ENCODE measurements around the gene KLHL7. TPM values are rescaled to one million over a fixed set of nuclear protein-coding genes. Genes with fewer than 3 reads are reported as not detected.

Gene KLHL7
- total RNA-seq, 1 experiment from 2014 or later = 35.8 TPM

DNA sequence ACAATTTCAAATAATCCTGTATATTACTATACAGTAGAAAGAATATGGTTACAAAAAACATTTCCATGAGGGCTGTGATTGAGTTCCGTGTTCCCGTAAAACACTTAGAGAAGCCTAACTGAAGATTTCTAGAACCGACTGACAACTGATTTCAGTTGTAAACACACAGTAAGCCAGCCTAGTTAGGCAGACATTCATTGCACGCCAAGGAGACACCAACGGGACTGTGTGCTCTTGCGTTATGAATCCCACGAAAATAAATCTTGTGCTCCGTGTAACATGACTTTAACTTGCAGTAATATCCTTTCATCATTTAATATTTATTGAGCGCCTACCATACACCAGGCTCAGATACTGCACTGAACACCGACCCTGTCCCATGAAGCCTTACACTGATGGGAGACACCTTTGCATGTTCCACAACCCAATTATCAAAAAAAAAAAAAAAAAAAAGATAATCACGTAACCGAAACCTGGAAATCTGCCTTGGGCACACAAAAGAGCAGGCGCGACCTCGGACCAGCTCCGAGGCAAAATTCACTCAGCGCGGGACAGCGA lies 420 bp upstream of the KLHL7 start:
- no peak for DNase-seq
- Histone ChIP-seq H3K4me3 (ENCODE audit: low read depth, low read length) (peak overlapping the region; percentile 98), H3K36me3 (ENCODE audit: control insufficient read depth, insufficient read depth, low read length) (no peaks in the 10 kb centered on the region), H3K9me3 (no peaks in the 10 kb centered on the region), H3K4me1 (peaks cover 11% of the 10 kb centered on the region), H3K27me3 (replicated peaks; ENCODE audit: control insufficient read depth, insufficient read depth, low read length) (no peaks in the 10 kb centered on the region)
- no peaks in the 10 kb centered on the region for H3K9me3 Mint-ChIP-seq (ENCODE audit: unreplicated experiment)
- no peaks in the 10 kb centered on the region for H3K27me3 Mint-ChIP-seq (ENCODE audit: insufficient read depth, unreplicated experiment)
- peak overlapping the region; percentile 96 for H3K4me3 Mint-ChIP-seq (ENCODE audit: unreplicated experiment)
- peak overlapping the region; percentile 98 for H3K27ac Mint-ChIP-seq (ENCODE audit: unreplicated experiment)
- intact Hi-C loops (cut with micrococcal nuclease; ENCODE audit: unreplicated experiment) = loop anchor here (1.0 kb wide), 1 partner anchor 76 kb away; no protein-coding TSS in a partner anchor
- ChIA-PET POLR2A (interaction anchor here (0.6 to 1.3 kb wide), 3 partner anchors 19 to 1025 kb away, joined by 3 to 15 read pairs (median 3); no protein-coding TSS in a partner anchor), CTCF (interaction anchor here (0.6 to 2.6 kb wide), 2 partner anchors 19 to 50 kb away, joined by 3 to 23 read pairs; no protein-coding TSS in a partner anchor)
- no peaks in the 10 kb centered on the region for H3K4me1 Mint-ChIP-seq (ENCODE audit: low read depth, unreplicated experiment)
- TSS peak; percentile 83 for BruUV-seq (replicated peaks)
- no peak for TF ChIP-seq CTCF (IDR thresholded peaks at IDR 0.05; ENCODE audit: insufficient read depth in 1 of 2, low read depth in 1 of 2, low read length in 1 of 2, severe bottlenecking in 1 of 2, unreplicated experiment in 1 of 2)
- H3K36me3 Mint-ChIP-seq (ENCODE audit: insufficient read depth, unreplicated experiment) = peaks cover 14% of the 10 kb centered on the region

GRCh38 chr7:23106057-23106822 lies 655 bp downstream of the KLHL7 start:
- Mint-ChIP-seq H3K27ac (ENCODE audit: unreplicated experiment) (peak overlapping the region; percentile 98), H3K9me3 (ENCODE audit: unreplicated experiment) (no peaks in the 10 kb centered on the region), H3K36me3 (ENCODE audit: insufficient read depth, unreplicated experiment) (peaks cover 14% of the 10 kb centered on the region), H3K4me3 (ENCODE audit: unreplicated experiment) (peak overlapping the region; percentile 96), H3K4me1 (ENCODE audit: low read depth, unreplicated experiment) (no peaks in the 10 kb centered on the region), H3K27me3 (ENCODE audit: insufficient read depth, unreplicated experiment) (no peaks in the 10 kb centered on the region)
- TSS peak; percentile 36 for BruUV-seq (replicated peaks)
- intact Hi-C loops (cut with micrococcal nuclease; ENCODE audit: unreplicated experiment) = no loop called here
- no peaks in the 10 kb centered on the region for H3K9me3 ChIP-seq
- no peaks in the 10 kb centered on the region for H3K36me3 ChIP-seq (ENCODE audit: control insufficient read depth, insufficient read depth, low read length)
- CTCF ChIA-PET = interaction anchor here (0.7 to 2.6 kb wide), 4 partner anchors 10 to 282 kb away, joined by 3 to 23 read pairs (median 4); no protein-coding TSS in a partner anchor
- peaks cover 11% of the 10 kb centered on the region for H3K4me1 ChIP-seq
- peak in 1 of 2 experiments; percentile 5 for TF ChIP-seq CTCF (IDR thresholded peaks at IDR 0.05; ENCODE audit: insufficient read depth in 1 of 2, low read depth in 1 of 2, low read length in 1 of 2, severe bottlenecking in 1 of 2, unreplicated experiment in 1 of 2)
- no peaks in the 10 kb centered on the region for H3K27me3 ChIP-seq (replicated peaks; ENCODE audit: control insufficient read depth, insufficient read depth, low read length)
- DNase-seq = peak; percentile 60 to 69
- peak overlapping the region; percentile 98 for H3K4me3 ChIP-seq (ENCODE audit: low read depth, low read length)
- POLR2A ChIA-PET = interaction anchor here (0.8 to 1.3 kb wide), 3 partner anchors 9 to 20 kb away, joined by 6 to 15 read pairs (median 13); no protein-coding TSS in a partner anchor
